ENCODE results near the gene PAM16.

Gene PAM16

GRCh38 chr16:4293822-4294457 lies 57.2 kb downstream of the PAM16 start:
- peak; percentile 77 for DNase-seq

GRCh38 chr16:4293181-4293716 lies 57.9 kb downstream of the PAM16 start:
- no peak for DNase-seq

- DNase-seq: no peak
Observed at GRCh38 chr16:4291699-4292098, 59.4 kb downstream of the PAM16 start.

All from fibroblast of upper back skin (primary cell).